GM21619 (cell line): Measurements from ENCODE around the gene PRKCD.

ENCODE experiments used
- ATAC-seq: cut with Tn5 transposase; IDR thresholded peaks from one replicate; pipeline ENCODE4 v1.9.1; 2021; ENCODE audit not compliant: unreplicated experiment

Gene PRKCD

DNA sequence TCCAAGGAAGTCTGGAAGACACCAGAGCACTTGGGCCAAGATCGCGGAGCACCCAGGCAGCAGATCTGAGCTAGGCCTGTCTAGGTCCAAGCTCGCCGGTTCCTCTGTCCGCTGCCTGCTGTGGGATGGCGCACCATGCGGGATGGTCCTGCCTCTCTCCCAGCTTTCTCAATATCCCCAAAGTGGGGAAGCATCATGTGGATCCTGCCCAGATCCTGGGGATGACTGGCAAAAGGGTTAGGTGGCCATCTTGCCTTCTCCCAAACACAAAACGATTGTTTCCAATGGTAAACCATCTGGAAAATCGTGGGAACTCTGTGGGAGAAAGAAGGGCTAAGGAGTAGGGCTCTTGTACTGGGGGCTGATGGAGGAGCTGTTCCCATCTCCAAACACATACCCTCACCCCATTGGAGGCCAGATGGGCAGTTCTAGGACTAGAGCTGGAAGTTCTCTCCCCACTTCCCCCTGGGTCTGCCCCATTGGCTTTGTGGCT is 8.9 kb downstream of the PRKCD start:
- no peak for ATAC-seq

- ATAC-seq, result peak; percentile 43
These were observed 9.5 kb downstream of the PRKCD start for GRCh38 chr3:53170325-53171063.

GRCh38 chr3:53171064-53171418 is 10.0 kb downstream of the PRKCD start:
- no peak for ATAC-seq

- no peak for ATAC-seq
These were observed 11.0 kb downstream of the PRKCD start for GRCh38 chr3:53171827-53172505.

GRCh38 chr3:53173107-53173506 is 12.1 kb downstream of the PRKCD start:
- no peak for ATAC-seq

DNA sequence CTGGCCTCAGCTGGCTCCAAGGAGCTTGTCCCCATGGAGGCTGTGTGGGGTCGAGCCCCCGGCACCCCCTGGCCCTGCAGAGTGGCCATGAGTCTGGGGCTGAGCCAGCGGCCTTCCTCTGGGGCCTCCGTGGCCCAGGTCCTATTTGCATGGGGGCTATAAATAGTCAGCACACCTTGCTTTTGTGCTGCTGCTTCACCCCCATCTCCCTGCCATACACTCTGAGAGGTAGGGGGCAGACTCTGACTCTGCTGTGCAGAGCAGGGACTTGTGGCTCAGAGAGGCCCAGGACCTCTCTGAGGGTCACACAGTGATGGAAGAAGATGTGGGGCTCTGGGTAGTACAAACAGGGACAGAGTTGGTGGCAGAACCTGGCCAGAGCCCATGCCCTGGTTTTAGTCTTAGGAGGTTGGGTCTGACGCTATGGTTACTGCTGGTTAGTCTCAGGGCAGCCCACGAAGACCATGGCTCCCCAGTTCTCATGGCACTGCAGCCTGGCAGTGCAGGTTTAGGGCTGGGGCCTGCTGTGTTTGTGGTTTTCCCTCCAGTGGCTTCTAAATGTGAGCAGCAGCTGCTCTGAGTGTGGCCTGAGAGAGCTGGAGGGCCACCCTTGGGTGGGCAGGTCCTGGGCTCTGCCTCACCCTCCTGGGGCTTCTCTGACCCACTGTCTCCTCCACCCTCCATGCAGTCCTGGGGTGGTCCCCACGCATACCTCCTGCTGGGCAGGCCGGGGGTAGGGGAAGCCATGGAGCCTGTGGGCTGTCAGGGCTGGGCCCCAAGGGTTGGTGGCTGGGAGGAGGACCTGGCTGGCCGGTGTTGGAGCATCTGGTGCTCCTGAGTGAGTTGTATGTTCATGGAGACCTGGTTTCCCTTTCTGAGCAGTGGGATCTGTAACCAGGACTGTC is 13.6 kb downstream of the PRKCD start:
- ATAC-seq, result peak; percentile 60

DNA sequence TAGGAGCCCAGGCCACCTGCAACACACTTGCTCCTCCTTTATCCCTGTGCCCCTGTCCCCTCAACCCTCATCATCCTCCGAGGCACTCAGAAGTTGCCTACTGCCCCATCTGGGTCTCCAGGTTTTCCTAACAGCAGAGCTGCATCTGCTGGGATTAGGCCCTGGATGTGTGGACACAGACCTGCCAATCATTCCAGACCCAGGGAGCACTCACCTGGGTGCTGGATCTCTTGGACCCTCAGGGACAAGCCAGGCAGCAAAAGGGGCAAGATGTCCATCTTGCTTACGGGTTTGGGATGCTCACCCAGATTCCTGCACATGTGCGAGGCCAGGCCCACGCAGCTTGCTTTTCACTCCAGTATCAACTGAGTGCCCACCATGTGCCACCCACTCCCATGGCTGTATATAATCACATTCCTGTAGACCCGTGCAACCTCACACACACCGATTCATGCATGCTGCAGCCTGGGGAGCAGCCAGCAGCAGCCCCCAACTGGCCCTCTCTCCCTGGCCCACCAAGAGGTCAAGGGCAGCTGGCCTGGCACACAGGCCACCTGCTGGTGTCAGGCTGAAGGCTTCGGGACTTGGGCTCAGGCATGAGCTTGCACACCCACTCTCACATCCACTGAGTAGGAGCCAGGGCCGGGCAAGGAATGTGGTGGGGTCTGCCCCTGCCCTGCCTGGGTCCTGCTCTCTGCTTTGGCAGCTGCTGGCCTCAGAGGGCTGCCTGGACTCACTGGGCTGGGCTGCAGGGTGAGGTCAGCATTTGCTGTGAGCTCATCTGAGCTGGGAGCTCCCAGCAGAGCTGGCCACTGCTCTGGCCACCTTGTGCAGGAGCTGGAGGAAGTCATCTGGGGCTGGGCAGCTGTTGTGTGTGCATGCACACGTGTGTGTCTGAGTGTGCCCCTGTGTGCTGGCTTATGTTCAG is 14.9 kb downstream of the PRKCD start:
- ATAC-seq, result no peak

DNA sequence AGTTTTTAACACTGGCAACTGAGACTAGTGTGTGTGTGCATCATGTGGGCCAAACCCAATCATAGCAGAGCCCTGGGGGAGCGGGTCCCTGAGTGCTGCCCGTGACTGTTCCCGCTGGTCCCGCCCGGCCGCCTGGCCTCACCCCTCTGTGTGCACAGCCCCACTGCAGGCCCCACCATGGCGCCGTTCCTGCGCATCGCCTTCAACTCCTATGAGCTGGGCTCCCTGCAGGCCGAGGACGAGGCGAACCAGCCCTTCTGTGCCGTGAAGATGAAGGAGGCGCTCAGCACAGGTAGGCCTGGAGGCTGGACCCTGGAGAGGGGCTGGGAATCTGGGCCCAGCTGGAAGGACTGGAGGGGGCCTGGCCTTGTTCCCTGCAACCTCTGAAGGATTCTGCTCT is 17.2 kb downstream of the PRKCD start:
- no peak for ATAC-seq

- ATAC-seq, result no peak
These were observed 18.6 kb downstream of the PRKCD start for GRCh38 chr3:53179580-53179979.

DNA sequence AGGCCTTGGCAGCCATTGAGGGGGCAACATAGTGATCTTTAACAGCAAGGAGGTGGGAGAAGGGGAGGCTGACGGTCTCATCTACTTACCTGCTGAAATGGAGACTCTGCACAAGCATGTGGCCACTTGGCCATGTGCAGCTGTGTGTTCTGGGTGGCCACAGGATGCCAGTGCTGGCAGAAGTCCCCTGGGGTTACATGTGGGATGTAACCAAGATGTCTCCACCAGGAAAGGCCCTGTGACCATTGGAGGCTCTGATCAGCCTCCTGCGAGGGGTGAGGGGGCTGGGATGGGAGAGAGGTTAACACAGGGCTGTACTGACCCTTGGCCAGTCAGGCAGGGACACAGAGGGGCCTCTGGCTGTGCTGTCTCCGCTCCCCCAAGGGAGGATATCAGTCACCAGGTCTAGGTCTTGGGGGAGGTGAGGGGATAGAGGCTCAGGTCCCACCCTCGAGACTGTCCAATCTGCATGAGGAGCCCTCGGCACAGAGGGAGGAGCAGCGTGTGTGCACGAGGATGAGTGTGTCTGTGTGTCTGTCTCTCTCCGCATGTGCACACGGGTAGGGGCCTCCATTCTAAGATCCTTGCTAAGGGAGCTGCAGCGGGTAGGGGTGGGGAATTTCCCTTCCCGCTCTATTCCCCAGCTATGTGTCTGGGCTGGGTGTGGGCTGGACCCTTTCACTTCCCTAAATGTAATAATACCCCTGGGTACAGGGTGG is 19.5 kb downstream of the PRKCD start:
- peak; percentile 92 for ATAC-seq

DNA sequence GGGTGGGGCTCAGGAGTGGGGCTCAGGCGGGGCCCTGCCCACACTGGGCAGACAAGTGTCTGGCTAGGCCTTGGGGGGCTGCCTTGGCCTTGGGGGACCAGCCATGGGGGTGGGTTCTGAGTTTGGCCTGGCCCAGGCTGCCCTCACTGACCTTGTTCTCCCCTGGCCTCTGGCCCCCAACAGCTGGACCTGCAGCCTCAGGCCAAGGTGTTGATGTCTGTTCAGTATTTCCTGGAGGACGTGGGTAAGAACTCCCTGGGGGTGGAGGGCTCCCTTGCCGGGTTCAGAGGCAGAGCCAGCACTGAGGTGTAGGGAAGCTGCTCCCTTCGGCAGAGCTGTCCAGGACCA is 20.0 kb downstream of the PRKCD start:
- peak; percentile 22 for ATAC-seq

DNA sequence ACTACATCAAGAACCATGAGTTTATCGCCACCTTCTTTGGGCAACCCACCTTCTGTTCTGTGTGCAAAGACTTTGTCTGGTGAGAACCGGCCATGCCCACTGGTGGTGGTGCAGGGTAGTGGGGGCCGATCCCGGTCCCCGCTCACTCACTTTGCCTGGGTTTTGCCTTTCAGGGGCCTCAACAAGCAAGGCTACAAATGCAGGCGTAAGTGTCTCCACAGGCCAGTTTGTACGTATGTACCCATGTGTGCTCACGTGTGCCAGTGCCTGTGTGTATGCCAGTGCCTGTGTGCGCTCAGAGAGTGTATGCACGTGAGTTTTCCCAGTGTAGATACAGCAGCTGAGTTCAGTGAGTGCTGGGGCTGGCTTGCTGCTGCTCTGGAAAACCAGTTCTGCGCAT is 20.5 kb downstream of the PRKCD start:
- no peak for ATAC-seq

DNA sequence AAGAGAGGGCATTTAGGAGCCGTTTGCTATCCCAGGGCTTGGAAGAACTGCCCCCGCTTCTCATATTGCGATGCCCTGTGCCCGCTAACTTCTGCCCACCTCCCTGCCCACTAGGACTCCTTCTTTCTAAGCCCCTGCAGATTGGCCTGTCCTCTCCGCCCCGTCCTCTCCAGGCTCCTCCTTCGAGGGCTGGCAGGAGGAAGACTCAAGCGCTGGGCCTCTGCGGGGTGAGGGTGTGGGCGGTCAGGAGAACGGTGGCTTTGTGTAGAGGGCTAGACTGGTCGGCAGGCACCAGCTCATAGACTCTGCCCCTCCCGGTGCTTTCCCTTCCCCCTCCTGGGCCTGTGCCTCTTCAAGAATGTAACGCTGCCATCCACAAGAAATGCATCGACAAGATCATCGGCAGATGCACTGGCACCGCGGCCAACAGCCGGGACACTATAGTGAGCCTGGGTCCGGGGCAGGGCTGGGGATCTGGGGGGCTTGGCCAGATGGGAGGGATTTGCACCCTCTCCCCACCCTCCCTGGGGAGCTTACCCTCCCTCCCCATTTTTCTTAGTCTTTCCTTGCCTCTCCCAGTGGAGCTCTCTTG is 21.9 kb downstream of the PRKCD start:
- ATAC-seq, result no peak

- no peak for ATAC-seq
These were observed 22.5 kb downstream of the PRKCD start for GRCh38 chr3:53183514-53183913.

DNA sequence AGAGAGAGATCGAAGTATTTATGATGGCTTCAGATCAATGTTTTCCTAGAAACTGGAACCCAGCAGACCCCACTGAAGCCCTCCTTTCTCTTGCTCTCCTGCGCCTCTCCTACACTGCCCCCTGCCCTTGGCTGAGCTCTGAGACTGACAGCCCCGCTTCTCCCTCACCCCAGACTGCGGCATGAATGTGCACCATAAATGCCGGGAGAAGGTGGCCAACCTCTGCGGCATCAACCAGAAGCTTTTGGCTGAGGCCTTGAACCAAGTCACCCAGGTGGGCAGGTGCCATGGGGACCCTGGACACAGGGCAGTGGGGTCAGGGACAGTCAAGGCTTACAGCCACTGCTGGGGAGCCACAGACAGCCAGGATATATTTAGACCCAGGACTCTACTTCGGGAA is 23.7 kb downstream of the PRKCD start:
- ATAC-seq, result no peak

DNA sequence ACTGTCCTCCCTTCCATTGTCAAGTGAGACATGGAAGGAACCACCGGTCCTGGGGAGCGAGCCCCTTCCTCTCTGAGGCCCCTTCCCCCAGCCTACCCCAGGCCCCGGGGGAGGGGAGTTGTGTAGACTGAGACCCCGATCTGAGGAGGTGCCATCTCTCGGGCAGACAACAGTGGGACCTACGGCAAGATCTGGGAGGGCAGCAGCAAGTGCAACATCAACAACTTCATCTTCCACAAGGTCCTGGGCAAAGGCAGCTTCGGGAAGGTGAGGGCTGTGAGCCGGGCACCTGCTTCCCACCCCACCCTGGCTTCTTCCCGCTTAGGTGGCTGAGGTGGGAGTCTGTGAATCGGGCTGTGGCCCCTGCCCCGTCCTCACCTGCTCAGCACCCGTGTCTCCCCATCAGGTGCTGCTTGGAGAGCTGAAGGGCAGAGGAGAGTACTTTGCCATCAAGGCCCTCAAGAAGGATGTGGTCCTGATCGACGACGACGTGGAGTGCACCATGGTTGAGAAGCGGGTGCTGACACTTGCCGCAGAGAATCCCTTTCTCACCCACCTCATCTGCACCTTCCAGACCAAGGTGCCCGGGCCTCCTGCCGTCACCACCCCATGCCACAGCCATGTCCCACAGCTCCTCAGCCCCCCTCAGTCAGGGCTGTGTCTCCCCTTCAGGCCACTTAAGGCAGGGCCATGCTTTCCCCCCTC is 24.9 kb downstream of the PRKCD start:
- ATAC-seq, result no peak

- ATAC-seq, result no peak
These were observed 25.7 kb downstream of the PRKCD start for GRCh38 chr3:53186726-53187125.

- ATAC-seq, result no peak
These were observed 26.4 kb downstream of the PRKCD start for GRCh38 chr3:53187430-53187829.

- ATAC-seq, result no peak
These were observed 27.2 kb downstream of the PRKCD start for GRCh38 chr3:53188136-53188685.
